SK-N-SH (cell line): ENCODE data around the gene NOL4. TPM values are rescaled to one million over a fixed set of nuclear protein-coding genes. Genes with fewer than 3 reads are reported as not detected.

ENCODE experiments used
- CTCF ChIA-PET: fragments of 300-600, 350-600 bp; formaldehyde crosslinking; extraction: SDS; loops from one replicate; lab custom pipeline; 2021; lab: Yijun Ruan, JAX
- POLR2A ChIA-PET: fragments of 350-600 bp; sonication (Branson Sonifier 250); formaldehyde crosslinking; extraction: SDS; loops from one replicate; lab custom pipeline; 2020; ENCODE audit warnings: antibody characterized with exemption, inconsistent platforms; lab: Yijun Ruan, JAX
- DNase-seq: peaks from one replicate; pipeline ENCODE4 v3.0.0; 2012
- H2AFZ ChIP-seq: fragments of 200-600 bp; sonication (generic); 2 replicates; pipeline ENCODE4 v1.8.1; 2016; ENCODE audit warnings: antibody characterized with exemption, mild to moderate bottlenecking, low read depth
- H3F3A ChIP-seq: fragments of 200-600 bp; sonication (generic); replicated peaks from 2 replicates; pipeline ENCODE3; 2016; ENCODE audit warnings: antibody characterized with exemption, mild to moderate bottlenecking; ENCODE audit not compliant: insufficient read depth
- H3K27ac ChIP-seq, 2 experiments: fragments of 200-500 bp in 1 of 2; fragments of 200-600 bp in 1 of 2; sonication (Bioruptor generic) in 1 of 2; sonication (generic), shearing (Covaris generic) in 1 of 2; 2 replicates each; pipeline versions ENCODE4 v1.5.1 to v1.6.1; 2014 to 2016; ENCODE audit warnings: low read depth in 2 of 2, inconsistent platforms in 1 of 2, low read length in 1 of 2, mild to moderate bottlenecking in 1 of 2, mixed read lengths in 1 of 2
- H3K27me3 ChIP-seq: fragments of 200-600 bp; sonication (generic), shearing (Covaris generic); 2 replicates; pipeline ENCODE4 v1.6.1; 2016; ENCODE audit warnings: mixed run types; ENCODE audit not compliant: insufficient read depth
- H3K36me3 ChIP-seq, 2 experiments: fragments of 200-500 bp in 1 of 2; fragments of 200-600 bp in 1 of 2; sonication (Bioruptor generic) in 1 of 2; sonication (generic) in 1 of 2; replicated peaks in 1 of 2; 2 replicates each; pipeline versions ENCODE3 to v1.5.1; 2014 to 2016; ENCODE audit warnings: low read length in 1 of 2, mild to moderate bottlenecking in 1 of 2; ENCODE audit not compliant: insufficient read depth in 2 of 2, control insufficient read depth in 1 of 2
- H3K4me1 ChIP-seq, 2 experiments: fragments of 200-500 bp in 1 of 2; fragments of 200-600 bp in 1 of 2; sonication (Bioruptor generic) in 1 of 2; sonication (generic), shearing (Covaris generic) in 1 of 2; 2 replicates each; pipeline versions ENCODE4 v1.5.1 to v1.6.1; 2014 to 2016; ENCODE audit warnings: low read depth in 1 of 2, low read length in 1 of 2, mixed run types in 1 of 2; ENCODE audit not compliant: insufficient read depth in 2 of 2, control insufficient read depth in 1 of 2
- H3K4me2 ChIP-seq: fragments of 200-600 bp; sonication (generic), shearing (Covaris generic); 2 replicates; pipeline ENCODE4 v1.6.1; 2017; ENCODE audit warnings: mixed run types
- H3K4me3 ChIP-seq, 2 experiments: fragments of 200-500 bp in 1 of 2; fragments of 200-600 bp in 1 of 2; sonication (Bioruptor generic) in 1 of 2; sonication (generic), shearing (Covaris generic) in 1 of 2; 2 replicates each; pipeline versions ENCODE4 v1.5.1 to v1.8.1; 2014 to 2016; ENCODE audit warnings: low read depth in 2 of 2, inconsistent platforms in 1 of 2, low read length in 1 of 2, mild to moderate bottlenecking in 1 of 2, mixed read lengths in 1 of 2, moderate library complexity in 1 of 2
- H3K79me2 ChIP-seq: fragments of 200-600 bp; sonication (generic); 2 replicates; pipeline ENCODE4 v1.8.1; 2017; ENCODE audit warnings: mild to moderate bottlenecking; ENCODE audit not compliant: insufficient read depth
- H3K9ac ChIP-seq: fragments of 200-600 bp; sonication (generic); 2 replicates; pipeline ENCODE4 v1.6.1; 2017; ENCODE audit warnings: mixed run types
- H3K9me2 ChIP-seq: fragments of 200-600 bp; sonication (generic); 2 replicates; pipeline ENCODE4 v1.6.1; 2017; ENCODE audit warnings: mixed run types
- H3K9me3 ChIP-seq: fragments of 200-600 bp; sonication (generic); 2 replicates; pipeline ENCODE4 v1.6.1; 2017; ENCODE audit warnings: mixed run types, mild to moderate bottlenecking, moderate library complexity
- H4K20me1 ChIP-seq: fragments of 200-600 bp; sonication (generic); 2 replicates; pipeline ENCODE4 v1.6.1; 2017; ENCODE audit warnings: mild to moderate bottlenecking, mixed run types; ENCODE audit not compliant: insufficient read depth
- CHD2 ChIP-seq: fragments of 150-350 bp; IDR thresholded peaks from 2 replicates; pipeline ENCODE4 v1.6.1; 2018; ENCODE audit warnings: low read length; ENCODE audit not compliant: partially characterized antibody
- EP300 ChIP-seq, 2 experiments: IDR thresholded peaks; 2 replicates each; pipeline versions ENCODE4 v1.4.0 to v1.6.1; 2012; ENCODE audit warnings: borderline replicate concordance in 1 of 2, low read depth in 1 of 2, low read length in 1 of 2
- FOXJ3 ChIP-seq: sonication (generic); formaldehyde crosslinking; IDR thresholded peaks from 2 replicates; pipeline ENCODE4 v1.5.1; 2020; ENCODE audit warnings: mild to moderate bottlenecking, missing genetic modification reagents
- GABPA ChIP-seq: IDR thresholded peaks from 2 replicates; pipeline ENCODE4 v1.4.0; 2012; ENCODE audit warnings: low read depth, mild to moderate bottlenecking
- IRF3 ChIP-seq: fragments of 150-350 bp; IDR thresholded peaks from 2 replicates; pipeline ENCODE4 v1.6.1; 2016; ENCODE audit warnings: mild to moderate bottlenecking, low read depth, low read length
- JUND ChIP-seq: IDR thresholded peaks from 2 replicates; pipeline ENCODE4 v1.4.0; 2012
- MAX ChIP-seq: IDR thresholded peaks from 2 replicates; pipeline ENCODE4 v1.4.0; 2012; ENCODE audit warnings: low read depth
- MXI1 ChIP-seq: IDR thresholded peaks from 2 replicates; pipeline ENCODE4 v1.6.1; 2012; ENCODE audit warnings: mild to moderate bottlenecking, low read depth, low read length, improper control_type of control experiment
- NFIC ChIP-seq: IDR thresholded peaks from 2 replicates; pipeline ENCODE4 v1.4.0; 2012; ENCODE audit warnings: borderline replicate concordance
- NRF1 ChIP-seq: IDR thresholded peaks from 2 replicates; pipeline ENCODE4 v1.6.1; 2012; ENCODE audit warnings: low read depth, mild to moderate bottlenecking, low read length
- PBX3 ChIP-seq: IDR thresholded peaks from 2 replicates; pipeline ENCODE4; 2012
- RAD21 ChIP-seq: IDR thresholded peaks from 2 replicates; pipeline ENCODE4 v1.6.1; 2012; ENCODE audit warnings: mild to moderate bottlenecking, low read length
- RFX5 ChIP-seq: IDR thresholded peaks from 2 replicates; pipeline ENCODE4 v1.6.1; 2012; ENCODE audit warnings: mild to moderate bottlenecking, improper control_type of control experiment, low read length
- RXRA ChIP-seq: IDR thresholded peaks from 2 replicates; pipeline ENCODE4 v1.4.0; 2012; ENCODE audit warnings: low read depth, mild to moderate bottlenecking, borderline replicate concordance
- TEAD4 ChIP-seq: IDR thresholded peaks from 2 replicates; pipeline ENCODE4 v1.4.0; 2012; ENCODE audit warnings: mild to moderate bottlenecking, borderline replicate concordance; ENCODE audit not compliant: insufficient read depth
- USF1 ChIP-seq: IDR thresholded peaks from 2 replicates; pipeline ENCODE4 v1.4.0; 2012; ENCODE audit warnings: low read depth, borderline replicate concordance
- USF2 ChIP-seq: fragments of 150-350 bp; IDR thresholded peaks from 2 replicates; pipeline ENCODE4 v1.6.1; 2017; ENCODE audit warnings: antibody characterized with exemption, low read length, low read depth, borderline replicate concordance
- WGBS: methylation state at CpG from one replicate; pipeline ENCODE4 v1.1.6; 2017; ENCODE audit warnings: low lambda C conversion rate; 5-methylcytosine and 5-hydroxymethylcytosine counted together
- polyA plus RNA-seq, 3 experiments: library from polyadenylated mRNA; depleted of rRNA; stranded (reverse); fragments of >200 nt; gene quantifications; 2 replicates each; pipeline ENCODE4 v1.2.3, GENCODE V29; 2012

Gene NOL4
- polyA plus RNA-seq, 1 of the 3 experiments (the other 2 are of a cell fraction) = 0.07 TPM

GRCh38 chr18:34251919-34252318 lies 27.2 kb upstream of the NOL4 start:
- Histone ChIP-seq H3K79me2 (no peaks in the 10 kb centered on the region), H4K20me1 (no peaks in the 10 kb centered on the region), H3K9ac (no peak overlapping the region), H2AFZ (no peak overlapping the region), H3K4me1 (no peaks in the 10 kb centered on the region), H3K36me3 (no peaks in the 10 kb centered on the region), H3K4me3 (no peak overlapping the region), H3K9me3 (no peaks in the 10 kb centered on the region), H3K9me2 (no peaks in the 10 kb centered on the region), H3K27ac (no peak overlapping the region), H3K4me2 (no peak overlapping the region), H3K27me3 (no peaks in the 10 kb centered on the region), H3F3A (no peaks in the 10 kb centered on the region)
- ChIA-PET CTCF (interaction anchor here (0.6 to 1.2 kb wide), 2 partner anchors 10 to 129 kb away, joined by 3 read pairs; no protein-coding TSS in a partner anchor), POLR2A (no interaction called here)
- TF ChIP-seq TEAD4 = no peak
- TF ChIP-seq PBX3 = no peak
- no peak for TF ChIP-seq JUND
- no peak for TF ChIP-seq IRF3
- TF ChIP-seq USF2 = no peak
- no peak for TF ChIP-seq FOXJ3
- no peak for TF ChIP-seq MAX
- TF ChIP-seq RAD21 = no peak
- no peak for TF ChIP-seq EP300 (IDR thresholded peaks at IDR 0.05; ENCODE audit: borderline replicate concordance in 1 of 2, low read depth in 1 of 2, low read length in 1 of 2)
- TF ChIP-seq RXRA = no peak
- TF ChIP-seq NFIC = no peak
- no peak for TF ChIP-seq CHD2
- no peak for TF ChIP-seq MXI1
- no peak for TF ChIP-seq GABPA
- TF ChIP-seq USF1 = no peak
- no peak for TF ChIP-seq RFX5
- no peak for TF ChIP-seq NRF1
- WGBS = 37% methylated on average over 2 of the region's 2 CpGs
- no peak for DNase-seq
